Calu3 (cell line): ENCODE data around the gene ANXA11. TPM values are rescaled to one million over a fixed set of nuclear protein-coding genes. Genes with fewer than 3 reads are reported as not detected.

ENCODE experiments used
- BruUV-seq: library from RNA; stranded (reverse); fragments of 400-500 nt; replicated peaks from 2 replicates; lab custom pipeline; 2021; lab: Mats Ljungman, UMichigan
- CTCF ChIA-PET: fragments of 300-600 bp; sonication (Branson Sonifier 250); formaldehyde crosslinking; loops from one replicate; lab custom pipeline; 2022; ENCODE audit warnings: antibody characterized with exemption; lab: Charles Lee
- DNase-seq: peaks from one replicate; pipeline ENCODE4 v3.0.0; 2022
- H3K27ac Mint-ChIP-seq: one replicate; pipeline ENCODE4 v1.8.0; 2022; ENCODE audit warnings: mixed read lengths; ENCODE audit not compliant: unreplicated experiment
- H3K27me3 Mint-ChIP-seq: one replicate; pipeline ENCODE4 v1.8.0; 2022; ENCODE audit warnings: mixed read lengths; ENCODE audit not compliant: unreplicated experiment
- H3K36me3 Mint-ChIP-seq: one replicate; pipeline ENCODE4 v1.8.0; 2022; ENCODE audit warnings: mild to moderate bottlenecking, moderate library complexity, mixed read lengths; ENCODE audit not compliant: insufficient read depth, unreplicated experiment
- H3K4me1 Mint-ChIP-seq: one replicate; pipeline ENCODE4 v1.8.0; 2022; ENCODE audit warnings: mild to moderate bottlenecking, low read depth, mixed read lengths; ENCODE audit not compliant: unreplicated experiment
- H3K4me3 Mint-ChIP-seq: one replicate; pipeline ENCODE4 v1.8.0; 2022; ENCODE audit warnings: mild to moderate bottlenecking, low read depth, moderate library complexity, mixed read lengths; ENCODE audit not compliant: unreplicated experiment
- H3K9me3 Mint-ChIP-seq: one replicate; pipeline ENCODE4 v1.8.0; 2022; ENCODE audit warnings: low read depth, mixed read lengths; ENCODE audit not compliant: unreplicated experiment
- CTCF ChIP-seq: fragments of 200-600 bp; IDR thresholded peaks from one replicate; pipeline ENCODE4 v1.8.0; 2022; ENCODE audit warnings: antibody characterized with exemption; ENCODE audit not compliant: unreplicated experiment
- intact Hi-C: fragments of 100-400 bp; cut with micrococcal nuclease; formaldehyde crosslinking; loops from one replicate; pipeline ENCODE4 v1.10.0; 2022; ENCODE audit not compliant: unreplicated experiment
- total RNA-seq: library from RNA; stranded (reverse); gene quantifications from 2 replicates; pipeline ENCODE4 v1.2.3, GENCODE V29; 2022

ANXA11 gene
- total RNA-seq, 1 experiment from 2014 or later = 835 TPM

DNA sequence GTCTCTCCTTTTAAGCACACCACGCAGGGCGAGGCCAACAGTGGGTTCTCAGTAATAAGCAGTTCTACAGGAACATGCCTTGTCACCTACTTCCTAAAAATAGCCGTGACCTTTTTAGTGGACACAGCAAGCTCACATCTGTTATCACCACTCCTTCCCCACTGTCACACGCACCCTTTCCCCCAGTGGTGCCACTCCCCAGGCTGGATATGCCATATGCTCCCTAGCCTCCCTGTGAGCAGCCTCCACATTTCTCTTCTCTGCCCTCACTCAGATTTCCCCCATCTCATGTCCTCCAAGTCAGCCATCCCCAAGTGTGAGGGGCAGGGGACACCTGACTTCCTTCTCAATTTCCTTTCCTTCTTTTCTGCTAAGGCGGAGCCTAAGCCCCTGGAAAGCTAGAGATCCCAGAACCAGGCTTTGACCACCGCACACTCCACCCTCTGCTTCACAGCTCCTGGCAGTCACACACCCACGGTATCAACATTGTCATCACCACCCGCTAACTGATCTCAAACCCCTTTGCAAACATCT, 3.7 kb downstream of the ANXA11 start:
- H3K4me3 Mint-ChIP-seq = peak overlapping the region; percentile 86
- CTCF ChIA-PET = interaction anchor here (1.3 kb wide), 1 partner anchor 14 kb away, joined by 5 read pairs; no protein-coding TSS in a partner anchor
- peaks cover 73% of the 10 kb centered on the region for H3K4me1 Mint-ChIP-seq

DNA sequence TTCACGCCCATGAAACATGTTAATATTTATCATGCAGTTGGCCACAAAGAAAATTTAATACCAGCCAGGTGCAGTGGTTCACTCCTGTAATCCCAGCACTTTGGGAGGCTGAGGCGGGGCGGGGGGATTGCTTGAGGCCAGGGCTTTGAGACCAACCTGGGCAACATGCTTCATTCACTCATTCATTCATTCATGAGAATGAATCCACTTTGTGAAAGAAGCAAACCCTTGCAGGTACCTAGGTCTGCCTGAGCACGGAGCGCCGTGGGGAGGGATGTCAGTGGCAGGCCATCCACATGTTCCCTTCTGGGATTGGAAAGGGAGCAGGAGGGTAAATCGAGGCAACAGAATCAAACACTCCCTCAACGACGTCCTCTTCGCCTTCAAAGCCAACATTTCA, 4.7 kb downstream of the ANXA11 start:
- BruUV-seq = no TSS peak
- Mint-ChIP-seq H3K4me3 (peak overlapping the region; percentile 86), H3K36me3 (peaks cover 96% of the 10 kb centered on the region), H3K9me3 (no peaks in the 10 kb centered on the region), H3K27me3 (no peaks in the 10 kb centered on the region), H3K27ac (peak overlapping the region; percentile 94), H3K4me1 (peaks cover 73% of the 10 kb centered on the region)
- CTCF ChIA-PET = interaction anchor here (1.3 to 2.0 kb wide), 2 partner anchors 13 to 57 kb away, joined by 5 to 7 read pairs; no protein-coding TSS in a partner anchor
- no peak for DNase-seq
- intact Hi-C loops = no loop called here
- no peak for TF ChIP-seq CTCF

More for the DNA sequence above, 3.7 kb downstream of the ANXA11 start:
- no peak for TF ChIP-seq CTCF
- intact Hi-C loops = no loop called here
- BruUV-seq = no TSS peak
- Mint-ChIP-seq H3K9me3 (no peaks in the 10 kb centered on the region), H3K27me3 (no peaks in the 10 kb centered on the region), H3K36me3 (peaks cover 96% of the 10 kb centered on the region), H3K27ac (peak overlapping the region; percentile 94)
- DNase-seq = no peak

- no peaks in the 10 kb centered on the region for H3K27me3 Mint-ChIP-seq
- DNase-seq = no peak
- H3K36me3 Mint-ChIP-seq = peaks cover 96% of the 10 kb centered on the region
- peak overlapping the region; percentile 86 for H3K4me3 Mint-ChIP-seq
- TF ChIP-seq CTCF = no peak
- no peaks in the 10 kb centered on the region for H3K9me3 Mint-ChIP-seq
- intact Hi-C loops = no loop called here
- CTCF ChIA-PET = interaction anchor here (2.0 kb wide), 1 partner anchor 57 kb away, joined by 7 read pairs; no protein-coding TSS in a partner anchor
- H3K27ac Mint-ChIP-seq = peak overlapping the region; percentile 94
- peaks cover 76% of the 10 kb centered on the region for H3K4me1 Mint-ChIP-seq
- no TSS peak for BruUV-seq
Measured at GRCh38 chr10:80200259-80200658, 5.1 kb downstream of the ANXA11 start.

DNA sequence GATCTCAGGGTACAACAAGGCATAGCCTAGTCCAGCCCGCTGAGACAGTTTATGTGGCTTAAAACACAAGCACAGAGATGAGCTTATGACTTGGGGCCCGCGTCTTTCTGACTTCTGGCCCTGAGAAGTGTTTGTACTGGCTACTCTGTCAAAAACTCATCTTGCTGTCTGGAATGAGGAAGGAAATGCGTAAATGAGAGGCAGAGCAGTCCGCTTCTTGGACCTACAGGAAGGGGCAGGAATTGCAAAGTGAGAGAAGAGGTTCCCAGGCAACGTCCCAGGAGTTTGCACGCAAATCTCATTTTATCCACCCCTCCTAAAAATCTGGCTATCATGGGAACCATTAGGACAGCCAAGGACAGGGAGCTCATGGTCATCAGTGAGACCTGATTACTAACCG, 5.5 kb downstream of the ANXA11 start:
- peaks cover 80% of the 10 kb centered on the region for H3K4me1 Mint-ChIP-seq
- H3K27me3 Mint-ChIP-seq = no peaks in the 10 kb centered on the region
- peak overlapping the region; percentile 86 for H3K4me3 Mint-ChIP-seq
- no peak for TF ChIP-seq CTCF
- H3K9me3 Mint-ChIP-seq = no peaks in the 10 kb centered on the region
- BruUV-seq = no TSS peak
- CTCF ChIA-PET = interaction anchor here (2.0 kb wide), 1 partner anchor 56 kb away, joined by 7 read pairs; no protein-coding TSS in a partner anchor
- intact Hi-C loops = no loop called here
- H3K27ac Mint-ChIP-seq = peak overlapping the region; percentile 94
- DNase-seq = peak; percentile 70
- H3K36me3 Mint-ChIP-seq = peaks cover 99% of the 10 kb centered on the region
